SHP77 (cell line): ENCODE measurements around the gene ALCAM.

ENCODE experiments used
- DNase-seq, 2 experiments: peaks; one replicate each; lab custom pipeline; 2025; lab: John Stamatoyannopoulos, UW

Gene ALCAM

GRCh38 chr3:105528955-105529354 is 162.2 kb downstream of the ALCAM start:
- DNase-seq: no peak

GRCh38 chr3:105529456-105529855 is 162.7 kb downstream of the ALCAM start:
- DNase-seq: no peak

- DNase-seq: no peak
These were observed 165.5 kb downstream of the ALCAM start for GRCh38 chr3:105532251-105532650.

- DNase-seq: no peak
These were observed 167.3 kb downstream of the ALCAM start for GRCh38 chr3:105533960-105534359.

DNA sequence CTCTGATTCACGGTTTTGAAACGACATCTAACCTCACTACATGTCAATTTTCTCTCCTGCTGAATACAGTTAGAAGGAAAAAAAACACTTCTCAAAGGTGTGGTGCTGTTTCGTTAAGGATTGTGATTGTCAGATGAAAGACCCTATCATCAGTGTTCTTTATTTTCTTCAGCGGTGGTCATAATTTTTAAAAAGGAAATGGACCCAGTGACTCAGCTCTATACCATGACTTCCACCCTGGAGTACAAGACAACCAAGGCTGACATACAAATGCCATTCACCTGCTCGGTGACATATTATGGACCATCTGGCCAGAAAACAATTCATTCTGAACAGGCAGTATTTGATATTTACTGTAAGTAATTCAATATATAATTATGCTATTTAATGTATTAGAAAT is 167.8 kb downstream of the ALCAM start:
- DNase-seq: no peak

- no peak for DNase-seq
These were observed 170.8 kb downstream of the ALCAM start for GRCh38 chr3:105537371-105538080.

- DNase-seq: no peak
These were observed 171.8 kb downstream of the ALCAM start for GRCh38 chr3:105538483-105538882.

DNA sequence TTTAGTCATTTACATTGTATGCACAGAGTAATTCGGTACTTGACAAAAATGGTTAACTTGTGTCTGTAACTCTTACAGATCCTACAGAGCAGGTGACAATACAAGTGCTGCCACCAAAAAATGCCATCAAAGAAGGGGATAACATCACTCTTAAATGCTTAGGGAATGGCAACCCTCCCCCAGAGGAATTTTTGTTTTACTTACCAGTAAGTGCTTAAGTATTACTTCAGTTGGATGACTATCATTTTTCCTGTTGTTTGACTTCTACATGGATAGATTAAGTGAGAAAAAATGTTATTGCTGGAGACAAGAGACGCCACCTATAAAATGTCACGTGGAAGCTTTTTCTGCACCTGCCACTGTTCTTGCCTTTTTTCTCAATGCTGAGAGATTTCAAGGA is 173.2 kb downstream of the ALCAM start:
- DNase-seq: no peak

DNA sequence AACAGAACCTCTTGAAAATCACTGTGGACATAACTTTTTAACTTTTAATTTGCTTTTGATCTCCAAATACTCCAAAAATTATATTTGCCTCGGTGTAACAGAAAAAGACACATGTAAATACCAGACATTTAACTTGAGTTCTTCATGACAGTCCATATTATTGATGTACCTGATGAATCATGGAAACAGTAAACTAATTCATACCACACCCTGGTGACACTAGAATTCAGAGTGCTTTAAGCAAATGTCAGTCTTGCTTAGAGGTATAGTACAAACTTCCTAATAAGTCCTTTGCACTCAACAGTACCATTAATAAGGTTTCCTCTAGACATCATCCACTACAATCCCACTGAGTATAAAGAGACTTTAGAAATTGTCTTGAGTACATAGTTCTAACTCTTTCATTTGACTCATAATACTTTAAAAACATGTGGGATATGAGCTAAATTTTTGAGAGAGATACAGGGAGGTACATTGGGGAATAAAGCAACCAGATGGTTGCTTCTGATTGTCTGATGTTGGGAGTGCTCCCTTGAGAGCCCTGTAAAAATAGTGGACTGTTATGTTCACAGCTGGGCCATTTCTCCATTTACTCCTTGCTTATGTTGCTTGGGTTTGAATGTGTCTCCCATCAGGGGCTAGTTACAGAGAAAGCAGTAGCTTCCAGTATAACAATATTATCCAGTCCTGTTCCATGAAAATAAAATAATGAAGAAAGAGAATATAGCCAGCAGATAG is 175.7 kb downstream of the ALCAM start:
- DNase-seq: no peak

GRCh38 chr3:105545051-105545450 is 178.3 kb downstream of the ALCAM start:
- no peak for DNase-seq

DNA sequence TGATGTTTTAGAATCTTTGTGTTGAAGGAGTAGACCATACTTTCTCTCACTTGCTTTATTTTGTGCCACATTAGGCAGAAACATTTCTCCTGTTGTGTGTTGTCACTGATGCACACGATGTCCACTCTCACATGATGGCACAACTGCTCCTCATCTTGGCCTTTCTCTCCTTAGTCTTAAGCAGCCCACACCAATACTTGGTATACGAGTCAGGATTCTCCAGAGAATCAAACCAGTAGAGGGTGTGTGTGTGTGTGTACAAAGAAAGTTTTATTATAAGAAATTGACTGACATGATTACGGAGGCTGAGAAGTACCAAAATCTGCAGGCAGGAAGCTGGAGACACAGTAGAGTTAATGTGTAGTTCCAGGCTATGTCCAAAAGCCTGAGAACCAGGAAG is 187.1 kb downstream of the ALCAM start:
- DNase-seq: no peak

- DNase-seq: no peak
These were observed 188.5 kb downstream of the ALCAM start for GRCh38 chr3:105555206-105555605.

- DNase-seq: no peak
These were observed 193.1 kb downstream of the ALCAM start for GRCh38 chr3:105559856-105560255.

- DNase-seq: no peak
These were observed 195.2 kb downstream of the ALCAM start for GRCh38 chr3:105561876-105562275.

- no peak for DNase-seq
These were observed 198.0 kb downstream of the ALCAM start for GRCh38 chr3:105564546-105565288.

- DNase-seq: no peak
These were observed 204.3 kb downstream of the ALCAM start for GRCh38 chr3:105571005-105571404.

- DNase-seq: no peak
These were observed 205.8 kb downstream of the ALCAM start for GRCh38 chr3:105572501-105572900.

- DNase-seq: no peak
These were observed 212.7 kb downstream of the ALCAM start for GRCh38 chr3:105579439-105579838.

GRCh38 chr3:105580296-105580965 is 213.7 kb downstream of the ALCAM start:
- DNase-seq: peak; percentile 16 to 28

GRCh38 chr3:105582015-105582414 is 215.3 kb downstream of the ALCAM start:
- DNase-seq: no peak

DNA sequence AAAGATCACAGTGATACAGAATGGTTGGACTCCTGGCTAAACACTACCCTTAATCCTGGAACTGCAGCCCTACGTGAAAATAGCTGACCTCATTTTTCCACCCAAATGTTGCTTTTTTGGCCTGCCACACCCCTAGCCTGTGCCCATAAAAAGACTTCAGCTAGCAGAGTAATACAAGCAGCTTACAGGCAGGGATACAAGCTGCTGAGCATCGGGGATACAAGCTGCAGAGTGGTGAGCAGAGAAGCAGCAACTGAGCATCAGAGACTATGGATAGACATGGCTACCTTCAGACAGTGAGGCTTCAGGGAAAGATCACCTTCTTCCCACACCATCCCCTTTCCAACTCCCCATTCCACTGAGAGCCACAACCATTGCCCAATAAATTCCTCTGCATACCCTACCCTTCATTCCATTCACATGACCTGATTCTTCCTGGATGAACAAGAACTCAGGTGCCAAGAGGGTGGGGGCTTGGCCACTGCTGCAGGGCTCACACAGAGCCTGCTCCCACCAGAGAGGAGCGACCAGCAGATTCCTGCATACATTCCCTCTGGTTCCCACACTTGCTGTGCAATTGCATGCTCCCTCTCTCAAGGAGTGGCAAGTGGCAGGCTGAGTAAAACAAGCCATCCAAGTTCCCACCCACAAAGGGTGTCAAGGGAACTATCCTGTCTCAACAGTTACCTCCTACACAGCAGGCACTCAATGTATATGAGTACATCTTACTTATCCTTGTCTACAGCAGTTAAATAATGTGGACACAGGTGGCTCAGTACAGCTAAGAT is 217.5 kb downstream of the ALCAM start:
- peak in 1 of 2 experiments; percentile 16 for DNase-seq

DNA sequence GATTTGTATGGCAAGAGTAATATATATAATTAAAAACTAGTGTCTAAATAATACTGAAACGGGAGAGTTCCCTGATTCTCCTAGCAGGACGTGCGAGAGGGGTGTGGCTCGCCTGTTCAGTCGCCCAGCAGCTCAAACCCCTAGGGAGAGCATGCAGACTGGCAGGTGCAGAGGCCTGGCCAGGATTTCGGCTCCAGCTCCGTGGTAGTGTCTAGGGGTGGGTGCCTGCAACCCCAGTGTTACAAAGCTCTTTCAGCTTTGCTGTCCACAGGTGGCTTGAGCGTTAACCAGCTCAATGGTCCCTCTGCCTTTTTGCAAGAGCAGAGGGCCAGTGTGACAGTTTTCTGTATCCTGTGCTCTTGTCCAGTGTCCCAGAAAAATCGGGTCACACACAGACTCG is 226.6 kb downstream of the ALCAM start:
- DNase-seq: no peak
